Cardiac muscle cell (in vitro differentiated cells and primary cell): ENCODE data around the gene HDAC7. TPM values are rescaled to one million over a fixed set of nuclear protein-coding genes. Genes with fewer than 3 reads are reported as not detected.

Experiments used
- DNase-seq, 2 donors: peaks; one replicate each; pipeline versions ENCODE4 v3.0.0 to v3.0.0-alpha.2; 2010 to 2017; ENCODE audit warnings: low read depth in 1 of 2, low spot score in 1 of 2
- H3K27ac ChIP-seq: fragments of 200-600 bp; sonication (generic); 2 replicates; pipeline ENCODE4 v1.5.1; 2016
- H3K27me3 ChIP-seq: fragments of 200-600 bp; sonication (generic); 2 replicates; pipeline ENCODE4 v1.6.0; 2016; ENCODE audit warnings: control low read depth
- H3K36me3 ChIP-seq: fragments of 200-600 bp; sonication (generic); 2 replicates; pipeline ENCODE4 v1.5.1; 2016; ENCODE audit warnings: control low read depth
- H3K4me1 ChIP-seq: fragments of 200-600 bp; sonication (generic); 2 replicates; pipeline ENCODE4 v1.8.1; 2017; ENCODE audit warnings: low read depth, mild to moderate bottlenecking, mixed run types
- H3K4me3 ChIP-seq: fragments of 200-600 bp; sonication (generic); 2 replicates; pipeline ENCODE4 v1.5.1; 2016; ENCODE audit warnings: mild to moderate bottlenecking
- H3K9me3 ChIP-seq: fragments of 200-600 bp; sonication (generic); 2 replicates; pipeline ENCODE4 v1.5.1; 2017; ENCODE audit warnings: low read depth, mild to moderate bottlenecking, control low read depth
- CTCF ChIP-seq: IDR thresholded peaks from 2 replicates; pipeline ENCODE4 v1.5.1; 2012; ENCODE audit warnings: low read depth, mild to moderate bottlenecking, low read length
- polyA plus RNA-seq: library from polyadenylated mRNA; unstranded; fragments of >200 nt; fragmentation: Nextera tagmentation; extraction: Ambion mirVana; gene quantifications from 2 replicates; pipeline ENCODE4 v1.2.1, GENCODE V29; 2016
- total RNA-seq: library from RNA; depleted of rRNA; stranded (reverse); fragments of >200 nt; gene quantifications from 2 replicates; pipeline ENCODE4 v1.2.3, GENCODE V29; 2016

HDAC7 gene
- total and polyA plus RNA-seq, 2 experiments from 2014 or later, result 43.7 to 93.0 TPM

DNA sequence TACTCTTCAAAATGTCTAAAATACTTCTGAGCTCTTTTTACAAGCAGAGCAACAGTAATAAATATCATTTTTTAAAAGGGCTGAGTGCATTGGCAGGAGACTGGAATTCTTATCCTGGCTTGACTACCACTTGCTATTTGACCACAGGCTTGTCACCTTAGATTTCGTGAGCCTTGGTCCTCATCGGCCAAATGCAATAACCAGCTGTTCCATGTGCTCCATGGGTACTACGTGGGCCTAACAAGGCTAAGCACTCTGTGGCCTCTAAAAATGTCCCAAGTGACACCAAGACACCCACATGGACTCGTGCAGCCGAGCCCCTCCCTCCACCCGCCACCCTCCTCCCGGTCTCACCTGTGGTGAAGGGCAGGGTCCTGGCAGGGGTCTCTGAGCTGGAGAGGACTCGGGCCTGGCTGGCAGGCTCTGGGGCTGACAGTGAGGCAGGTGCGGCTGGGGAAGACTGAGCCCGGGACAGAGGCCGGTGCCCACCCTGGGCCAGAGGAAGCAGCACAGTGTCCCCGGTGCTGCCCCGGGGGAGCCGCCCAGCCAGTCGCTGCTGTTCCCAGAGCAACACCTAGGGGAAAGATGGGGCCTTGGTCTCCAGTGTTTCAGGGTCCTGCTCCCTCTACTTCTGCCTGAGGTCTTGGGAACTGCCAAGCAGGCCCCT lies 26.6 kb downstream of the HDAC7 start:
- no peaks in the 10 kb centered on the region for H3K4me1 ChIP-seq
- H3K36me3 ChIP-seq, result peaks cover 44% of the 10 kb centered on the region
- TF ChIP-seq CTCF, result no peak

GRCh38 chr12:47791874-47792273 lies 27.8 kb downstream of the HDAC7 start:
- TF ChIP-seq CTCF, result no peak
- H3K27me3 ChIP-seq, result no peaks in the 10 kb centered on the region
- H3K4me1 ChIP-seq, result no peaks in the 10 kb centered on the region
- peaks cover 52% of the 10 kb centered on the region for H3K36me3 ChIP-seq
- no peak overlapping the region for H3K4me3 ChIP-seq
- no peaks in the 10 kb centered on the region for H3K9me3 ChIP-seq
- H3K27ac ChIP-seq, result no peak overlapping the region
- DNase-seq, result no peak

More for the DNA sequence above, 26.6 kb downstream of the HDAC7 start:
- H3K9me3 ChIP-seq, result no peaks in the 10 kb centered on the region
- DNase-seq, result no peak
- no peak overlapping the region for H3K4me3 ChIP-seq
- H3K27me3 ChIP-seq, result no peaks in the 10 kb centered on the region
- H3K27ac ChIP-seq, result no peak overlapping the region

GRCh38 chr12:47791351-47791746 lies 28.4 kb downstream of the HDAC7 start:
- Histone ChIP-seq H3K27me3 (no peaks in the 10 kb centered on the region), H3K36me3 (peaks cover 52% of the 10 kb centered on the region), H3K4me3 (no peak overlapping the region), H3K27ac (no peak overlapping the region), H3K9me3 (no peaks in the 10 kb centered on the region), H3K4me1 (no peaks in the 10 kb centered on the region)
- DNase-seq, result no peak
- no peak for TF ChIP-seq CTCF

DNA sequence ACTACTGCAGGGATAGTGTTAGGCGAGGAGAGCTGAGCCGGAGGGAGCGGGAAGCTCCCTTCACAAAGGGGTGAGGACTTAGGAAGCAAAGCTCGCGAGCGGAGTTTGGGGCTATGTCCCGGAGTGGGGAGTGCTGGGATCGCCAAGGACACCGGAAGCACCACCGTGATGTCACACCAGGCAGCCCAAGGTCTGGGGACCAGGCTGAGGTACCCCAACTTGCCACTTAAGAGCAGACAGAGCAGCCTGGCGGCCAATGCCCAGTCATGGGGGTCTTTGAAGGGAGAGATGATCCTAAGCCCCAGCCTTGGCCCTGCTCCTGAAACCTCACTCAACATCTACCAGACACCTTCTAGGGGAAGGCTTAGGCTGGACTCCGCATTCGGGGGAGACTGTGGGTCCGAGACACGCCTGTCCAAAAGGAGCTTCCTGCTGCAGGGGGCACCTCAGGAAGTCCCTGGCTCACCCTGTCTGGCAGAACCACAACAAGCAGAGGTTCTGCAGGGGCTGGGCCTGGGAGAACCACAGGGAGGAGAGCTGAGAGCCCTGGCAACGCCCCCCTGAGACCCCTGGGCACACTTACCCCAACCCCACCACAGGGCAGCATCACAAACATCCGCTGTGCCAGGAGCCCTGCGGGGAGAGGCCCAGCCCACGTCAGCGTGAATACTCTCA lies 28.9 kb downstream of the HDAC7 start:
- no peak for DNase-seq
- Histone ChIP-seq H3K27ac (no peak overlapping the region), H3K36me3 (peaks cover 56% of the 10 kb centered on the region), H3K27me3 (no peaks in the 10 kb centered on the region), H3K4me3 (no peak overlapping the region), H3K9me3 (no peaks in the 10 kb centered on the region), H3K4me1 (no peaks in the 10 kb centered on the region)
- no peak for TF ChIP-seq CTCF

- TF ChIP-seq CTCF, result no peak
- H3K36me3 ChIP-seq, result peaks cover 56% of the 10 kb centered on the region
- no peak overlapping the region for H3K4me3 ChIP-seq
- H3K9me3 ChIP-seq, result no peaks in the 10 kb centered on the region
- no peak for DNase-seq
- H3K27me3 ChIP-seq, result no peaks in the 10 kb centered on the region
- H3K27ac ChIP-seq, result no peak overlapping the region
- no peaks in the 10 kb centered on the region for H3K4me1 ChIP-seq
Observed at GRCh38 chr12:47789712-47790489, 29.8 kb downstream of the HDAC7 start.
